IMR-90 (cell line): Measurements from ENCODE around the gene IFRD2. TPM values are rescaled to one million over a fixed set of nuclear protein-coding genes. Genes with fewer than 3 reads are reported as not detected.

Experiments
- ATAC-seq: fragments of 200-7000 bp; cut with Tn5 transposase; 2 replicates; pipeline ENCODE4 v1.9.1; 2020; ENCODE audit warnings: low read depth, mild to moderate bottlenecking, moderate library complexity
- BruUV-seq: library from RNA; stranded (reverse); fragments of 400-500 nt; replicated peaks from 2 replicates; lab custom pipeline; 2021; lab: Mats Ljungman, UMichigan
- CTCF ChIA-PET: fragments of 300-600 bp; formaldehyde crosslinking; extraction: SDS; loops from one replicate; lab custom pipeline; 2021; ENCODE audit warnings: antibody characterized with exemption; lab: Yijun Ruan, JAX
- POLR2A ChIA-PET: fragments of 300-600 bp; sonication (Branson Sonifier 250); formaldehyde crosslinking; loops from one replicate; lab custom pipeline; 2022; ENCODE audit warnings: antibody characterized with exemption; ENCODE audit not compliant: unreplicated experiment; lab: Charles Lee
- DNase-seq: peaks from one replicate; pipeline ENCODE4 v3.0.0; 2013
- H2AFZ ChIP-seq: replicated peaks from 2 replicates; pipeline ENCODE3; 2013; ENCODE audit warnings: low read length, mild to moderate bottlenecking; ENCODE audit not compliant: poor library complexity
- H2AK5ac ChIP-seq: 2 replicates; pipeline ENCODE4 v1.6.1; 2013; ENCODE audit warnings: low read depth, low read length, inconsistent platforms
- H2AK9ac ChIP-seq: replicated peaks from 2 replicates; pipeline ENCODE3; 2013; ENCODE audit warnings: mild to moderate bottlenecking, low read depth, low read length, moderate library complexity; ENCODE audit not compliant: poor library complexity
- H2BK120ac ChIP-seq: 2 replicates; pipeline ENCODE4 v1.6.1; 2013; ENCODE audit warnings: low read depth, low read length, inconsistent platforms
- H2BK15ac ChIP-seq: 3 replicates; pipeline ENCODE4 v1.6.1; 2013; ENCODE audit warnings: low read depth, low read length, inconsistent platforms
- H2BK20ac ChIP-seq: 2 replicates; pipeline ENCODE4 v1.6.1; 2013; ENCODE audit warnings: low read depth, mild to moderate bottlenecking, inconsistent platforms, low read length, moderate library complexity
- H2BK5ac ChIP-seq: 2 replicates; pipeline ENCODE4 v1.6.1; 2013; ENCODE audit warnings: mild to moderate bottlenecking, low read depth, low read length, inconsistent platforms; ENCODE audit not compliant: poor library complexity, severe bottlenecking
- H3K14ac ChIP-seq: replicated peaks from 2 replicates; pipeline ENCODE4 v1.6.1; 2013; ENCODE audit warnings: low read depth, low read length, inconsistent platforms
- H3K18ac ChIP-seq: 2 replicates; pipeline ENCODE4 v1.6.1; 2013; ENCODE audit warnings: low read depth, low read length, control low read depth
- H3K23ac ChIP-seq: 2 replicates; pipeline ENCODE4 v1.6.1; 2013; ENCODE audit warnings: low read depth, low read length, inconsistent platforms
- H3K27ac ChIP-seq: 2 replicates; pipeline ENCODE4 v1.5.1; 2013; ENCODE audit warnings: mild to moderate bottlenecking, control low read depth, low read length; ENCODE audit not compliant: insufficient read depth
- H3K27me3 ChIP-seq: 2 replicates; pipeline ENCODE4 v1.6.1; 2013; ENCODE audit warnings: low read length; ENCODE audit not compliant: control insufficient read depth, insufficient read depth
- H3K36me3 ChIP-seq: 2 replicates; pipeline ENCODE4 v1.6.1; 2013; ENCODE audit warnings: low read length, mixed read lengths; ENCODE audit not compliant: control insufficient read depth, insufficient read depth
- H3K4ac ChIP-seq: 2 replicates; pipeline ENCODE4 v1.6.1; 2013; ENCODE audit warnings: low read depth, low read length, inconsistent platforms
- H3K4me1 ChIP-seq: 2 replicates; pipeline ENCODE4 v1.6.1; 2013; ENCODE audit warnings: low read length, mixed read lengths; ENCODE audit not compliant: control insufficient read depth, insufficient read depth
- H3K4me2 ChIP-seq: 2 replicates; pipeline ENCODE4 v1.6.1; 2013; ENCODE audit warnings: low read depth, mild to moderate bottlenecking, control low read depth, low read length, moderate library complexity
- H3K4me3 ChIP-seq: 2 replicates; pipeline ENCODE4 v1.5.1; 2013; ENCODE audit warnings: low read depth, mild to moderate bottlenecking, control low read depth, low read length, moderate library complexity; ENCODE audit not compliant: insufficient read depth
- H3K56ac ChIP-seq: 2 replicates; pipeline ENCODE4 v1.6.1; 2013; ENCODE audit warnings: low read length, inconsistent platforms; ENCODE audit not compliant: insufficient read depth; ENCODE audit errors: extremely low read depth
- H3K79me1 ChIP-seq, 2 experiments: 2 replicates each; pipeline ENCODE4 v1.6.1; 2013; ENCODE audit warnings: low read length in 2 of 2, inconsistent platforms in 1 of 2, low read depth in 1 of 2
- H3K9ac ChIP-seq: 2 replicates; pipeline ENCODE4 v1.6.1; 2013; ENCODE audit warnings: low read depth, low read length, control low read depth
- H3K9me1 ChIP-seq: 2 replicates; pipeline ENCODE4 v1.6.1; 2013; ENCODE audit warnings: low read length, inconsistent platforms; ENCODE audit not compliant: insufficient read depth
- H3K9me3 ChIP-seq: 2 replicates; pipeline ENCODE4 v1.6.1; 2013; ENCODE audit warnings: low read length; ENCODE audit not compliant: control insufficient read depth, insufficient read depth
- H4K20me1 ChIP-seq: 2 replicates; pipeline ENCODE4 v1.6.1; 2013; ENCODE audit warnings: low read length, inconsistent platforms; ENCODE audit not compliant: insufficient read depth
- H4K5ac ChIP-seq: 2 replicates; pipeline ENCODE4 v1.6.1; 2013; ENCODE audit warnings: mild to moderate bottlenecking, low read depth, low read length, control low read depth
- H4K8ac ChIP-seq, 2 experiments: 2 replicates each; pipeline ENCODE4 v1.6.1; 2013; ENCODE audit warnings: low read depth in 2 of 2, low read length in 2 of 2, control low read depth in 1 of 2, inconsistent platforms in 1 of 2
- H4K91ac ChIP-seq: 2 replicates; pipeline ENCODE4 v1.6.1; 2013; ENCODE audit warnings: low read depth, low read length, inconsistent platforms; ENCODE audit not compliant: insufficient read depth
- BHLHE40 ChIP-seq: fragments of 150-350 bp; IDR thresholded peaks from 2 replicates; pipeline ENCODE4 v1.6.1; 2016; ENCODE audit warnings: mild to moderate bottlenecking, low read depth, low read length
- CEBPB ChIP-seq: IDR thresholded peaks from 2 replicates; pipeline ENCODE4 v1.6.1; 2012; ENCODE audit warnings: low read depth, low read length, improper control_type of control experiment
- FOS ChIP-seq: fragments of 150-350 bp; IDR thresholded peaks from 2 replicates; pipeline ENCODE4 v1.6.1; 2016; ENCODE audit warnings: low read depth, low read length
- MAFK ChIP-seq: IDR thresholded peaks from 2 replicates; pipeline ENCODE4 v1.6.1; 2012; ENCODE audit warnings: low read depth, low read length, improper control_type of control experiment
- MAZ ChIP-seq: IDR thresholded peaks from 2 replicates; pipeline ENCODE4 v1.6.1; 2012; ENCODE audit warnings: low read depth, mild to moderate bottlenecking, low read length, improper control_type of control experiment, moderate library complexity, borderline replicate concordance
- MXI1 ChIP-seq: IDR thresholded peaks from 2 replicates; pipeline ENCODE4 v1.6.1; 2012; ENCODE audit warnings: low read depth, mild to moderate bottlenecking, low read length, moderate library complexity, borderline replicate concordance
- POLR2A ChIP-seq: IDR thresholded peaks from 2 replicates; pipeline ENCODE4 v1.6.1; 2012; ENCODE audit warnings: mild to moderate bottlenecking, low read depth, low read length
- RAD21 ChIP-seq: IDR thresholded peaks from 2 replicates; pipeline ENCODE4 v1.6.1; 2012; ENCODE audit warnings: low read length, improper control_type of control experiment
- RCOR1 ChIP-seq: IDR thresholded peaks from 2 replicates; pipeline ENCODE4 v1.6.1; 2012; ENCODE audit warnings: mild to moderate bottlenecking, low read length, improper control_type of control experiment; ENCODE audit not compliant: insufficient replicate concordance
- RFX5 ChIP-seq: IDR thresholded peaks from 2 replicates; pipeline ENCODE4 v1.8.0; 2012; ENCODE audit warnings: low read depth, mild to moderate bottlenecking, low read length, moderate library complexity
- SMC3 ChIP-seq: fragments of 150-350 bp; IDR thresholded peaks from 2 replicates; pipeline ENCODE4 v1.6.1; 2016; ENCODE audit warnings: low read depth, mild to moderate bottlenecking, antibody characterized with exemption, low read length, moderate library complexity
- WGBS, 2 experiments: methylation state at CpG; one replicate each; pipeline versions ENCODE4 v1.1.5 to v1.1.7; 2013; ENCODE audit warnings: missing lambda C conversion rate in 2 of 2; ENCODE audit not compliant: insufficient read length in 1 of 2; ENCODE audit errors: extremely low coverage in 2 of 2; 5-methylcytosine and 5-hydroxymethylcytosine counted together
- dilution Hi-C: fragments of 300-500 bp; cut with HindIII; formaldehyde crosslinking; loops from one replicate; pipeline ENCODE4 v1.14.3; 2018; ENCODE audit warnings: low sequenced_read_pairs; ENCODE audit not compliant: unreplicated experiment
- in situ Hi-C: fragments of 300-500 bp; cut with MboI; formaldehyde crosslinking; loops from 3 replicates; pipeline ENCODE4 v1.14.3; 2019; ENCODE audit warnings: low sequenced_read_pairs, inconsistent platforms, mixed read lengths
- intact Hi-C: fragments of 100-400 bp; cut with micrococcal nuclease; formaldehyde crosslinking; loops from 2 replicates; pipeline ENCODE4 v1.10.0; 2022
- polyA plus RNA-seq, 3 experiments: library from polyadenylated mRNA; depleted of rRNA; stranded (reverse); fragments of >200 nt; gene quantifications; 2 replicates each; pipeline ENCODE4 v1.2.3, GENCODE V29; 2012; ENCODE audit warnings: low replicate concordance in 1 of 3
- total RNA-seq: library from RNA; depleted of rRNA; stranded (reverse); fragments of >200 nt; gene quantifications from 2 replicates; pipeline ENCODE4 v1.2.3, GENCODE V29; 2012

Gene IFRD2
- total and polyA plus RNA-seq, 2 of the 4 experiments (the other 2 are of a cell fraction), result 52.7 to 79.1 TPM

DNA sequence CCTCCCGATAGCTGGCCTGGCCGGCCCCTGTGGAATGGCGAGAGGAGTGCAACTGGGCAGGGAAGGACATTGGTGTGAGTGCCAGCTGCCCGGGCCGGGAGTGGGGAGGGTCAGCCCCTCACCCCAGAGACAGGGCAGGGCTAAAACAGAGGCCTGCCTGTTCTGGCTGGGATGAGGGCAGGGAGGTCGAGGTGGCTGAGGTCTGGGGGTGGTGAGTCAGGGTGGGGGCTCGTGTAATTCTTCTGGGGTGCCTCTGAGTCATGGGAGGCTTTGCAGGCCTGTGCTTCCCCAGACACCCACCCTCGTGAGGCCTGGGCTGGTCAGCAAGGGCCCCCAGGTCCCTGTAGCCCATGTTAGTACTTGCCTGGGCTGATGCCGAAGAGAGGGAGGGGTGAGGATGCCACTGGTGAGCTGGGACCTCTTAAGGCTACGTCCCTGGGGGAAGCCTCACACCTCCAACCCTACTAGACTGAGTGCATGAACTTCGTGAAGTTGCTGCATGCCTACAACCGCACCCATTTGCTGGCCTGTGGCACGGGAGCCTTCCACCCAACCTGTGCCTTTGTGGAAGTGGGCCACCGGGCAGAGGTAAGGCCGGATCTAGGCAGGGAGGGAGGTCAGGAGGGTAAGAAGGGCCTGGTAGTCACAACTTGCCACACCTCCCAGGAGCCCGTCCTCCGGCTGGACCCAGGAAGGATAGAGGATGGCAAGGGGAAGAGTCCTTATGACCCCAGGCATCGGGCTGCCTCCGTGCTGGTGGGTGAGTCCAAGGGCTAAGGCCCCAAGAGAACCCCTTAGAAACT is 21.6 kb downstream of the IFRD2 start:
- H3K27ac ChIP-seq, result peak overlapping the region; percentile 8; the same call in 1 of the 2 replicates
- CTCF ChIA-PET, result interaction anchor here (1.3 to 2.2 kb wide), 2 partner anchors 10 to 44 kb away, joined by 4 to 7 read pairs; no protein-coding TSS in a partner anchor
- POLR2A ChIA-PET, result no interaction called here
- peaks cover 3 to 40% of the 10 kb centered on the region in 2 experiments; a peak in 3 of 4 replicates for H3K79me1 ChIP-seq
- H3K27me3 ChIP-seq, result no peaks in the 10 kb centered on the region
- no peak overlapping the region for H3K56ac ChIP-seq
- H2BK15ac ChIP-seq, result peak overlapping the region; percentile 86; the same call in 1 of the 3 replicates
- H2AK9ac ChIP-seq, result peak overlapping the region; percentile 95
- peak overlapping the region; percentile 95 for H2BK120ac ChIP-seq
- peak overlapping the region; percentile 11; the same call in 1 of the 2 replicates for H3K18ac ChIP-seq
- peaks cover 31% of the 10 kb centered on the region for H3K9me1 ChIP-seq
- H2BK20ac ChIP-seq, result peak overlapping the region; percentile 49
- 0 out of 2 replicates have a peak overlapping the region, but pooled peaks have one; percentile 10 for H3K9ac ChIP-seq
- H4K8ac ChIP-seq, result peak overlapping the region in 1 of 2 experiments; percentile 94; a peak in 2 of 4 replicates
- peak overlapping the region; percentile 92 for H3K14ac ChIP-seq
- H4K5ac ChIP-seq, result peak overlapping the region; percentile 46
- dilution Hi-C loops (no loop called here), intact Hi-C loops (no loop called here), in situ Hi-C loops (loop anchor here (5.0 kb wide), 2 partner anchors 43 to 78 kb away; partner anchors contain the start of gene GNAT1)
- no TSS peak for BruUV-seq
- peak overlapping the region; percentile 98 for H3K4ac ChIP-seq
- peak overlapping the region; percentile 91 for H4K91ac ChIP-seq
- H2AFZ ChIP-seq, result peak overlapping the region; percentile 71
- peak overlapping the region; percentile 71 for H3K4me2 ChIP-seq
- WGBS, 2 experiments, result 58% methylated on average over 2 of the region's 19 CpGs; no CpG with 5 or more reads in 1 of the 2 experiments
- no peaks in the 10 kb centered on the region for H4K20me1 ChIP-seq
- H3K4me1 ChIP-seq, result peaks cover 50% of the 10 kb centered on the region
- peak overlapping the region; percentile 98 for H2AK5ac ChIP-seq
- H3K23ac ChIP-seq, result peak overlapping the region; percentile 45; the same call in 1 of the 2 replicates
- DNase-seq (peak; percentile 37), ATAC-seq (no peak)
- peaks cover 12% of the 10 kb centered on the region; the same call in 1 of the 2 replicates for H3K36me3 ChIP-seq
- peak overlapping the region; percentile 83 for H2BK5ac ChIP-seq
- H3K4me3 ChIP-seq, result no peak overlapping the region
- H3K9me3 ChIP-seq, result no peaks in the 10 kb centered on the region
- TF ChIP-seq CEBPB (no peak), MAZ (0 out of 2 replicates have a peak, but pooled peaks have one; percentile 24), MXI1 (no peak), POLR2A (no peak), FOS (peak; percentile 45; the same call in 1 of the 2 replicates), RCOR1 (no peak), BHLHE40 (no peak), MAFK (no peak), RFX5 (no peak), RAD21 (no peak), SMC3 (no peak)
